T-cell (primary cell): ENCODE data around the gene CEACAM19. TPM values are rescaled to one million over a fixed set of nuclear protein-coding genes. Genes with fewer than 3 reads are reported as not detected.

Source experiments
- ATAC-seq, 4 experiments: fragments of 200-7000 bp in 3 of 4; fragments of 150-1000 bp in 1 of 4; cut with Tn5 transposase; replicated peaks in 1 of 4; 1 replicate in 3 of 4; 2 replicates in 1 of 4; pipeline ENCODE4 v1.10.0; 2021; ENCODE audit warnings: moderate library complexity in 3 of 4, mild to moderate bottlenecking in 2 of 4, moderate number of reproducible peaks in 1 of 4
- CTCF ChIA-PET, 2 donors: fragments of 300-600 bp; sonication (Branson Sonifier 250); formaldehyde crosslinking; loops; one replicate each; lab custom pipeline; 2022; ENCODE audit warnings: antibody characterized with exemption in 2 of 2; lab: Charles Lee
- POLR2A ChIA-PET, 2 donors: fragments of 300-600 bp; sonication (Branson Sonifier 250); formaldehyde crosslinking; loops; one replicate each; lab custom pipeline; 2022; ENCODE audit warnings: antibody characterized with exemption in 2 of 2; lab: Charles Lee
- DNase-seq, 35 experiments: peaks; one replicate each; pipeline versions ENCODE4 v3.0.0 to v3.0.0-alpha.2; 2013 to 2023
- H3K27ac ChIP-seq: one replicate; pipeline ENCODE4 v1.5.1; 2013; ENCODE audit warnings: low read length
- H3K27me3 ChIP-seq, 2 experiments: replicated peaks in 1 of 2; 1 replicate in 1 of 2; 2 replicates in 1 of 2; pipeline versions ENCODE4 v1.6.1 to v1.7.0; 2013; ENCODE audit warnings: low read length in 1 of 2, mixed read lengths in 1 of 2; ENCODE audit not compliant: control insufficient read depth in 2 of 2, insufficient read depth in 2 of 2; ENCODE audit errors: extremely low read depth in 1 of 2
- H3K36me3 ChIP-seq, 2 donors: 1 replicate in 1 of 2; 2 replicates in 1 of 2; pipeline versions ENCODE4 v1.6.1 to v1.7.0; 2013; ENCODE audit warnings: low read length in 1 of 2; ENCODE audit not compliant: control insufficient read depth in 2 of 2, insufficient read depth in 1 of 2; ENCODE audit errors: extremely low read depth in 1 of 2
- H3K4me1 ChIP-seq, 2 experiments: 1 replicate in 1 of 2; 2 replicates in 1 of 2; pipeline versions ENCODE4 v1.6.1 to v1.7.0; 2013; ENCODE audit warnings: low read length in 2 of 2, mixed read lengths in 1 of 2; ENCODE audit not compliant: insufficient read depth in 2 of 2, control insufficient read depth in 1 of 2; ENCODE audit errors: extremely low read depth in 1 of 2
- H3K4me3 ChIP-seq, 2 donors: 1 replicate in 1 of 2; 2 replicates in 1 of 2; pipeline versions ENCODE4 v1.5.1 to v1.7.0; 2013; ENCODE audit warnings: mild to moderate bottlenecking in 2 of 2, low read length in 1 of 2, moderate library complexity in 1 of 2; ENCODE audit not compliant: control insufficient read depth in 1 of 2; ENCODE audit errors: extremely low read depth in 1 of 2
- H3K9me3 ChIP-seq: 2 replicates; pipeline ENCODE4 v1.7.0; 2013
- H3K27ac Mint-ChIP-seq, 2 donors: one replicate each; pipeline ENCODE4 v1.8.0; 2020 to 2021; ENCODE audit warnings: mild to moderate bottlenecking in 2 of 2, mixed read lengths in 2 of 2
- H3K27me3 Mint-ChIP-seq, 2 donors: one replicate each; pipeline ENCODE4 v1.8.0; 2021 to 2022; ENCODE audit warnings: mixed read lengths in 2 of 2
- H3K36me3 Mint-ChIP-seq: one replicate; pipeline ENCODE4 v1.8.0; 2021; ENCODE audit warnings: mixed read lengths
- H3K4me1 Mint-ChIP-seq, 3 donors: one replicate each; pipeline ENCODE4 v1.8.0; 2020 to 2022; ENCODE audit warnings: mixed read lengths in 3 of 3, mild to moderate bottlenecking in 1 of 3
- H3K4me3 Mint-ChIP-seq, 3 donors: one replicate each; pipeline ENCODE4 v1.8.0; 2020 to 2022; ENCODE audit warnings: mild to moderate bottlenecking in 3 of 3, mixed read lengths in 3 of 3, moderate library complexity in 3 of 3
- H3K9me3 Mint-ChIP-seq, 3 donors: one replicate each; pipeline ENCODE4 v1.8.0; 2020 to 2022; ENCODE audit warnings: mixed read lengths in 3 of 3
- WGBS: methylation state at CpG from one replicate; pipeline ENCODE4 v1.1.5; 2013; ENCODE audit warnings: missing lambda C conversion rate; ENCODE audit not compliant: insufficient coverage; 5-methylcytosine and 5-hydroxymethylcytosine counted together
- total RNA-seq, 35 experiments: library from RNA in 6 of 35; stranded (reverse) in 6 of 35; fragments of 120-200 nt in 1 of 35; gene quantifications; one replicate each; pipeline versions ENCODE4 v1.2.1 to v1.2.4 and lab custom pipeline; 2013 to 2026

CEACAM19 gene
- total RNA-seq, 5 donors from 2014 or later (not counting 1 experiment from before 2014, with no cell fraction given): 0.57 to 2.7 (median 1.0) TPM

DNA sequence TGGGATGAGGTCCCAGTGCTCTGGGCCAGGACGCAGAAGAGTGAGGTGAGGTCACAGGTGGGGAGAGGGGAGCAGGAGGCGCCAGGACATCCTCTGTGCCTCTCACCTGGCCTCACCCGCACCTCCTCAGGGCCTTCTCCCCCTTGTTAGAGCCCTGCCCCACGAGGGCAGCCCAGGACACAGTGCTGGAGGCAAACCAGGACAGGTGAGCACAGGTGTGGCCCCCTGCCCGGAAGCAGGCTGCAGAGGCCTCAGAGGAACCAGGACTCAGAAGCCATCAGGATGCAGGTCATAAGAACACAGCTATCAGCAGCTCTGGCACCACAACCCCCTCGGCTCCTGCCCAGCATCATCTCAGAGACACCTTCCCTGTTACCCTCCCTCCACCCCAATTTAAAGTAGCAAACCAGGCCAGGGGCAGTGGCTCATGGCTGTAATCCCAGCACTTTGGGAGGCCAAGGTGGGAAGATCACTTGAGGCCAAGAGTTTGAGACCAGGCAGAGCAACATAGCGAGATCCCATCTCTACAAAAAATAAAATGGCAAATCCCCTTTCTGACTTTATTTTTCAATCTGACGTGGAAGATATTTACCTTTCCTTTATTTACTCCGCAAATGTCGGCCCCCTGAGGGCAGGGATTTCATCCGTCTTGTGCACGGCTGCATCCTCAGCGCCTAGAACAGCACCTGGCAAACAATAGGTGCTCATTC is 27.4 kb downstream of the CEACAM19 start, which contains the start of gene CEACAM16:
CEACAM16 (plus strand) TSS at position 660 of the 710 bp plus-strand sequence. CDS start 2,306 bp downstream, outside the sequence.
- no peak for DNase-seq
- H3K9me3 Mint-ChIP-seq: no peaks in the 10 kb centered on the region
- no peaks in the 10 kb centered on the region for H3K36me3 ChIP-seq
- peaks cover 0 to 27% of the 10 kb centered on the region in 2 experiments for H3K27me3 ChIP-seq
- H3K4me1 Mint-ChIP-seq: peaks cover 5 to 8% (median 5%) of the 10 kb centered on the region in 3 donors
- WGBS: 85% methylated on average over 6 of the region's 13 CpGs
- ChIA-PET POLR2A (no interaction called here), CTCF (no interaction called here)
- no peaks in the 10 kb centered on the region for H3K4me1 ChIP-seq
- H3K4me3 ChIP-seq: no peak within 1 kb of the TSS
- H3K27me3 Mint-ChIP-seq: peaks cover 3% of the 10 kb centered on the region in 2 donors
- no peaks in the 10 kb centered on the region for H3K9me3 ChIP-seq
- no peaks in the 10 kb centered on the region for H3K36me3 Mint-ChIP-seq
- H3K27ac ChIP-seq: no peak within 1 kb of the TSS
- ATAC-seq: no peak
- H3K27ac Mint-ChIP-seq: no peak within 1 kb of the TSS
- H3K4me3 Mint-ChIP-seq: no peak within 1 kb of the TSS

DNA sequence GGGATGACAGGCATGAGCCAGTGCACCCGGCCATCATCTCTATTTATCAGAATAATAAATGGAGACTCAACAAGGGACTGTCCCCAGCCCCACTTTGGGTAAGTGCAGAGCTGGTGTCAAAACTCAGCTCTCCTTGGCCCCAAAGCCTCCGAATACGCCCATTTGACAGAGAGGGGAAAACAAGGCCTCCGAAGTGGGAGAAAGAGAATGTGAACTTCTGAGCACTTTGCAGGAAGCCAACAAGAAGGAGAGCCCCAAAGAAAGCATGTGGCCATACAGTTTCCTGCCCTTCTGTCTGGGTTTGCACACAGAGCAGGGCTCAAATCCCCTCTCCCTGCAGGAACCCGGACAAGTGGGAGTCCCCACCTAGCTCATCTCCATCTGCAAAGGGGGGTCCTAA is 29.3 kb downstream of the CEACAM19 start:
- H3K36me3 ChIP-seq: no peaks in the 10 kb centered on the region
- H3K36me3 Mint-ChIP-seq: no peaks in the 10 kb centered on the region
- no peaks in the 10 kb centered on the region for H3K9me3 ChIP-seq
- no peak overlapping the region for H3K4me3 Mint-ChIP-seq
- H3K4me1 ChIP-seq: no peaks in the 10 kb centered on the region
- ChIA-PET POLR2A (no interaction called here), CTCF (no interaction called here)
- no peak overlapping the region for H3K4me3 ChIP-seq
- peaks cover 0 to 8% (median 0%) of the 10 kb centered on the region in 3 donors for H3K4me1 Mint-ChIP-seq
- no peak for DNase-seq
- no peak overlapping the region for H3K27ac Mint-ChIP-seq
- peaks cover 3 to 5% of the 10 kb centered on the region in 2 donors for H3K27me3 Mint-ChIP-seq
- 80% methylated on average over 2 of the region's 5 CpGs for WGBS
- no peaks in the 10 kb centered on the region for H3K9me3 Mint-ChIP-seq
- H3K27me3 ChIP-seq: peaks cover 0 to 27% of the 10 kb centered on the region in 2 experiments
- H3K27ac ChIP-seq: no peak overlapping the region
- no peak for ATAC-seq

DNA sequence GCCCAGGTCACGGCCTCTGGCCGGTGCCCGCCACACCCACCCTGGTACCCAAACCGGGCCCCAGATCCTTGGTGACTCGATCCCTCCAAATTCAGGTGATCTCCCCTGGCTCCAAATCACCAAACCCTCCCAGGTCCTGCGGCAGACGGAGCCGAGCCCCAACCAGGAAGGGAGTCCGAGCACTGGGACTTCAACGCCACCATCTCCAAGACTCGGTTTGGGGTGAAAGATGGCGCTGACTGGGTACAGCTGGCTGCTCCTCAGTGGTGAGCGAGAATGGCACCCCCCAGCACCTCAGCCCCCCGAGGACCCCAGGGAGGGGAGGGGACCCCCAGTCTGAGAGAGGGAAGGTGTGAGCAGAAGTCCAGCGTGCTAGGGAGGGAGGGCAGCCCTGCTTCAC is 29.9 kb downstream of the CEACAM19 start:
- no peaks in the 10 kb centered on the region for H3K4me1 ChIP-seq

DNA sequence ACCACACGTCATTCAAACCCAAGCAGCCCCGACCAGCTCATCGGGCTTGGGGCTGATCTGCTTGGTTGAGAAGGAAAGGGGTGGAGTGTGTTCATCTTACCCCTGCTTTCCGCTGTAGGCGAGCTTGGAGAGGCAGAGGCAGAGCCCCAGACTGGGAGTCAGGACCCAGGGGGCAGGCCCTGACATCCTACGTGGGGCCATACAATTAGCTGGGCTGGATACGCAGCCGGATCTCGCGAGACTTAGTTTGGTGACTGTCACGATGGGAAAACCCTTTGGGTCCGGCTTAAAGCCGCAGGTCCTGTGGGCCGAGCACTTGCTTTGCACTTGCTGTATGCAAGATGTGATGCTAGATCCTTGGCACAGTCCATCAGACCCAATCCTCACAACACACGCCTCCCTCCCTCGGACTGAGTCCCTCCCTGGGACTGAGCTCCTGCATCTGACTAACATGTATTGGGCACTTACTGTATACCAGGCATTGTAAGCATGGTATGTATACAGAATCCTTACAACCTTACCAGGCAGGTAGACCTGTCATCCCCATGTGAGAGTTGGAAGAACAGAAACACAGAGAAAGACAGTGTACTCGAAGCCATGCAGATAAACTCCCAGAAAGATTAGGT is 31.4 kb downstream of the CEACAM19 start:
- Mint-ChIP-seq H3K27ac (no peak overlapping the region), H3K36me3 (no peaks in the 10 kb centered on the region), H3K4me1 (peaks cover 0 to under 1% (median 0%) of the 10 kb centered on the region in 3 donors), H3K9me3 (no peaks in the 10 kb centered on the region), H3K27me3 (peaks cover 2 to 3% of the 10 kb centered on the region in 2 donors), H3K4me3 (no peak overlapping the region)
- ATAC-seq (no peak), DNase-seq (no peak)
- no peak overlapping the region for H3K27ac ChIP-seq
- POLR2A ChIA-PET: no interaction called here
- no peak overlapping the region for H3K4me3 ChIP-seq
- no peaks in the 10 kb centered on the region for H3K9me3 ChIP-seq
- no peaks in the 10 kb centered on the region for H3K4me1 ChIP-seq
- WGBS: 91% methylated on average over 11 of the region's 17 CpGs
- CTCF ChIA-PET: no interaction called here
- H3K27me3 ChIP-seq: peaks cover 0 to 35% of the 10 kb centered on the region in 2 experiments
- H3K36me3 ChIP-seq: no peaks in the 10 kb centered on the region

More for the DNA sequence above, 29.9 kb downstream of the CEACAM19 start:
- Mint-ChIP-seq H3K4me1 (peaks cover 0 to 8% (median 0%) of the 10 kb centered on the region in 3 donors), H3K27me3 (peaks cover 3 to 5% of the 10 kb centered on the region in 2 donors), H3K27ac (no peak overlapping the region), H3K9me3 (no peaks in the 10 kb centered on the region), H3K36me3 (no peaks in the 10 kb centered on the region), H3K4me3 (no peak overlapping the region)
- POLR2A ChIA-PET: no interaction called here
- no peaks in the 10 kb centered on the region for H3K9me3 ChIP-seq
- CTCF ChIA-PET: no interaction called here
- DNase-seq: no peak
- H3K27ac ChIP-seq: no peak overlapping the region
- H3K36me3 ChIP-seq: no peaks in the 10 kb centered on the region
- ATAC-seq: no peak
- 85% methylated on average over 11 of the region's 15 CpGs for WGBS
- H3K27me3 ChIP-seq: peaks cover 0 to 29% of the 10 kb centered on the region in 2 experiments
- no peak overlapping the region for H3K4me3 ChIP-seq

DNA sequence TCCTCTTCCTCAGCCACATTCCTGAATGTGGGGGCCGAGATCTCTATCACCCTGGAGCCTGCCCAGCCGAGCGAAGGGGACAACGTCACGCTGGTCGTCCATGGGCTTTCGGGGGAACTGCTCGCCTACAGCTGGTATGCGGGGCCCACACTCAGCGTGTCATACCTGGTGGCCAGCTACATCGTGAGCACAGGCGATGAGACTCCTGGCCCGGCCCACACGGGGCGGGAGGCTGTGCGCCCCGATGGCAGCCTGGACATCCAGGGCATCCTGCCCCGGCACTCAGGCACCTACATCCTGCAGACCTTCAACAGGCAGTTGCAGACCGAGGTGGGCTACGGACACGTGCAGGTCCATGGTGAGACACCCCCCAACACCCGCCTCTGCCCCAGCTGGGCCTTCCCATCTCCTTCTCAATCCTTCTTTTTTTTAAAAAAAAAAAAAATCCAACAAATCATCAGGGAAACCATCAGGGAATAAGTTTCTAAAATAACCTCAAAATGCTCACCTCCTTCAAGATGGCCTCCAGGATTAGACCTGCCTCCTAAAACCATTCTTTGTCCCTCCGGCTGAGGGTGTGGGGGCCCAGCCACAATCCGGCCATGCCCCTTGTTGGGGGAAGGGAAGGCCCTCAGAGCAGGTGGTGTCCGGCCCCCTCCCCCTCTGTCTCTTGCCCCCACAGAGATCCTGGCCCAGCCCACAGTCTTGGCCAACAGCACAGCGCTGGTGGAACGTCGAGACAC is 32.2 kb downstream of the CEACAM19 start:
- no peaks in the 10 kb centered on the region for H3K9me3 Mint-ChIP-seq
- H3K27me3 Mint-ChIP-seq: peaks cover 2 to 3% of the 10 kb centered on the region in 2 donors
- H3K36me3 Mint-ChIP-seq: no peaks in the 10 kb centered on the region
- ChIA-PET CTCF (no interaction called here), POLR2A (no interaction called here)
- Histone ChIP-seq H3K4me1 (no peaks in the 10 kb centered on the region), H3K4me3 (no peak overlapping the region), H3K9me3 (no peaks in the 10 kb centered on the region), H3K36me3 (no peaks in the 10 kb centered on the region), H3K27me3 (peaks cover 0 to 32% of the 10 kb centered on the region in 2 experiments), H3K27ac (no peak overlapping the region)
- ATAC-seq: no peak
- WGBS: 90% methylated on average over 24 of the region's 28 CpGs
- H3K4me3 Mint-ChIP-seq: no peak overlapping the region
- no peak for DNase-seq
- no peaks in the 10 kb centered on the region for H3K4me1 Mint-ChIP-seq
- H3K27ac Mint-ChIP-seq: no peak overlapping the region

DNA sequence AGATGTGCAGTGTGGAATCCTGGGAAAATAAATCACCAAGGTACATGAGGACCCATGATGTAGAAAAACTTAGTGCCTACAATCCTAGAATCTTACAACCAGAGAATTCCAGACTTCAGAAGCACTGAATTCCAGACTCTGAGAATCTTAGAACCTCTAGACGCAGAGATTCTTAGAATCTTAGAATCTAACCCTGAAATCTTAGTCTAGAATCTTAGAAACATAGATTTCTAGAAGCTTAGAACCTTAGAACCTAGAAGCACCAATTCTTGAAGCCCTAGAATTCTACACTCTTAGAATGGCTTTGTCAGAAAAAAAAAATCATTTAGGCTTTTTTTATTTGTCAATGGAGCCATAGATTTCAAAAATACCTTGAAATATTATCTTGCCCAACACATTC is 33.7 kb downstream of the CEACAM19 start:
- CTCF ChIA-PET: no interaction called here
- POLR2A ChIA-PET: no interaction called here
- Histone ChIP-seq H3K36me3 (no peaks in the 10 kb centered on the region), H3K27me3 (peaks cover 0 to 34% of the 10 kb centered on the region in 2 experiments), H3K27ac (no peak overlapping the region), H3K4me1 (no peaks in the 10 kb centered on the region), H3K9me3 (no peaks in the 10 kb centered on the region), H3K4me3 (no peak overlapping the region)
- peaks cover 2 to 3% of the 10 kb centered on the region in 2 donors for H3K27me3 Mint-ChIP-seq
- no peaks in the 10 kb centered on the region for H3K4me1 Mint-ChIP-seq
- ATAC-seq (no peak), DNase-seq (no peak)
- H3K27ac Mint-ChIP-seq: no peak overlapping the region
- H3K36me3 Mint-ChIP-seq: no peaks in the 10 kb centered on the region
- H3K4me3 Mint-ChIP-seq: no peak overlapping the region
- WGBS: no CpG with 5 or more reads among the region's 1 CpG
- no peaks in the 10 kb centered on the region for H3K9me3 Mint-ChIP-seq
